Measurements from ENCODE around the gene ACADVL. TPM values are rescaled to one million over a fixed set of nuclear protein-coding genes. Genes with fewer than 3 reads are reported as not detected.
A peak's percentile ranks its signal among the peaks of the same experiment; 100 is the strongest.

ACADVL gene
- total RNA-seq, 6 experiments from 2014 or later: 378 to 463 (median 405) TPM

- Mint-ChIP-seq H3K27me3 (ENCODE audit: insufficient read depth) (peaks cover 4% of the 10 kb centered on the region), H3K4me3 (no peak overlapping the region), H3K4me1 (ENCODE audit: low read depth) (no peaks in the 10 kb centered on the region), H3K9me3 (no peaks in the 10 kb centered on the region), H3K27ac (no peak overlapping the region), H3K36me3 (ENCODE audit: low read depth) (peaks cover 17% of the 10 kb centered on the region)
- no peak for DNase-seq
- TF ChIP-seq CTCF (IDR thresholded peaks at IDR 0.05): no peak
Observed at GRCh38 chr17:7195971-7196370, 23.8 kb upstream of the ACADVL start.

GRCh38 chr17:7196651-7197401 lies 22.9 kb upstream of the ACADVL start:
- Mint-ChIP-seq H3K4me1 (ENCODE audit: low read depth) (no peaks in the 10 kb centered on the region), H3K27me3 (ENCODE audit: insufficient read depth) (peaks cover 4% of the 10 kb centered on the region), H3K36me3 (ENCODE audit: low read depth) (peaks cover 17% of the 10 kb centered on the region), H3K4me3 (no peak overlapping the region), H3K27ac (no peak overlapping the region), H3K9me3 (no peaks in the 10 kb centered on the region)
- DNase-seq: no peak
- no peak for TF ChIP-seq CTCF (IDR thresholded peaks at IDR 0.05)

GRCh38 chr17:7203391-7203790 lies 16.3 kb upstream of the ACADVL start:
- Mint-ChIP-seq H3K27ac (no peak overlapping the region), H3K4me3 (no peak overlapping the region), H3K4me1 (ENCODE audit: low read depth) (peaks cover 25% of the 10 kb centered on the region), H3K9me3 (no peaks in the 10 kb centered on the region), H3K27me3 (ENCODE audit: insufficient read depth) (peaks cover 3% of the 10 kb centered on the region), H3K36me3 (ENCODE audit: low read depth) (peaks cover 17% of the 10 kb centered on the region; the same call in 1 of the 2 replicates)
- DNase-seq: no peak
- no peak for TF ChIP-seq CTCF (IDR thresholded peaks at IDR 0.05)

DNA sequence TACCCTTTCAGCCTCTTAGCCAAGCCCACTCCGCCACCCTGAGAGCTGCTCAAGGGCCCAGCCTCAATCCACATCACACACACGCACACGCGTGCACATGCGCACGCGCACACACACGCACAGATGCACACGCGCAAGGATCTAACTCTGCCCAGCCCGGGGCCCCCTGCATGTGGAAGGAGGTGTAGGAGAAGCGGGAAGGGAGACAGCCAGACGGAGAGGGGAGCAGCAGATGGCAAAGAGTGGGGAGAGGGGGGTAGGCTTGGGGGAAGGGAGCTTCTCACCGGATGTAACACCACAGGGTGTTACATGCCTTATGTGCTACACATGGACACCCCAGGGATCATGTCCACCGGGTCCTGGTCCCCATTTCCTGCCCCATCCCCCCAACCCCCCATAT lies 15.4 kb upstream of the ACADVL start:
- DNase-seq: no peak
- Mint-ChIP-seq H3K36me3 (ENCODE audit: low read depth) (peaks cover 17% of the 10 kb centered on the region; the same call in 1 of the 2 replicates), H3K9me3 (no peaks in the 10 kb centered on the region), H3K27me3 (ENCODE audit: insufficient read depth) (peaks cover 3% of the 10 kb centered on the region), H3K4me1 (ENCODE audit: low read depth) (peaks cover 25% of the 10 kb centered on the region), H3K27ac (peak overlapping the region; percentile 87; the same call in 1 of the 2 replicates), H3K4me3 (peak overlapping the region; percentile 76)
- TF ChIP-seq CTCF (IDR thresholded peaks at IDR 0.05): no peak

DNA sequence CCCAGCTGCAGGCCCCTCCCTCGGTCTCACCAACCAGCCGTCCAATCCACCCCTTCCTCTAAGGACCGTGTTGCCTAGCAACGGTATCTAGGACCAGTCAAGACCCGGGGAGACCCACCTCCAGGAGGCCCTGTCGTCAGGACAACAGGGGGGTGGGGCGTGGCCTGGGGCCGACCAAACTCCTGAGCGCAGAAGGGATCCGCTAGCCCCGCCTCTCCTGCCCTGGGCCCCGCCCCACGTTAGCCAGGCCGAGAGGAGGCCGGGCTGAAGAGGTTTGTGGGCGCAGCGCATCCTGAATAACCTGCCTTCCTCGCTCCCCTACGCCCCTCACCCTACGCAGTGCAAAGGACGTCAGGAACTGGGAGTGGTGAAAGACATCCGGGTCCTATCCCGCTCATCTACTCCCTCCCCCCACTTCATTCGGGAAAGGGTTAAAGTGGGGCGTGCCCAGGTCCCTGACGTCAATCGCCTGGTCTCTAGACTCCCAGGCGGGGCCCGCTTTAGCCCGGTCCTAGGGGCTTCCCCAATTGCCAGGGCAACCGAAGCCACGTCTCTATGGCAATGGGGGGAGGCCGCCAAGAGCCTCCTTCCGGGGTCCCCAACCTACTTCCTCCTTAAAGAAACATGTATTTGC lies 14.8 kb upstream of the ACADVL start:
- Mint-ChIP-seq H3K27ac (peak overlapping the region; percentile 87), H3K9me3 (no peaks in the 10 kb centered on the region), H3K4me3 (peak overlapping the region; percentile 76), H3K36me3 (ENCODE audit: low read depth) (peaks cover 17% of the 10 kb centered on the region; the same call in 1 of the 2 replicates), H3K27me3 (ENCODE audit: insufficient read depth) (peaks cover 3% of the 10 kb centered on the region; the same call in 1 of the 2 replicates), H3K4me1 (ENCODE audit: low read depth) (peaks cover 25% of the 10 kb centered on the region)
- no peak for DNase-seq
- TF ChIP-seq CTCF (IDR thresholded peaks at IDR 0.05): no peak

Data from HFFc6 (cell line).